ENCODE data around the gene MBNL2.

- TF ChIP-seq CTCF (IDR thresholded peaks at IDR 0.05; ENCODE audit: low read depth, low read length) (no peak), EZH2phosphoT487 (IDR thresholded peaks at IDR 0.05; ENCODE audit: low read depth) (no peak)
These were observed 15.3 kb downstream of the MBNL2 start for GRCh38 chr13:97237388-97237787.
